ENCODE results near the gene CUL7. TPM values are rescaled to one million over a fixed set of nuclear protein-coding genes. Genes with fewer than 3 reads are reported as not detected.

The CUL7 gene
- total RNA-seq, 1 experiment from 2014 or later = 22.8 TPM

DNA sequence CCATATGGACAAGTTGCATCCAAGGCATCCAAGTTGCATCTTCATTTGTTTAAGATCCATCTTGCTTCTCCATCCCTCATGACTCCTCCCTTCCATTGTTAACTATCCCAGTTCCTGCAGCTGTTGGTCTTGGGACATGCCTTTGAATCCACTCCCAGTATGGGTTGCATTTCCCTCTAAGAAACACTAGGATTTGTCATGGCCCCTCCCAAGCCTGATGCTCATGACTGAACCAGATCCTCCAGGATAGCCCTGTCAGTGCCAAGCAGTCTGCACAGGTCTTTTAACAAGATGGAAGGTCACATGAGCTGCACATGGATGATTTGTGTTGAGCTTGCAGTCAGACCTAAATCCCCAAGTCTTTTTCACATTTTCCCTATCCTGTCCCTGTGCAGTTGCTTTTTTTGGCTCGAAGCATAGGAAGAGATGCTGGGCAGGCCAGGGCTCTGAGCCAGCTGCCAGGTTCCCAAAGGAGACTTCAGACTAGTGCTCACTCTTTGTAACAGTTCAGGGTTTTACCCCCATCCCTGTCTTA is 65.1 kb downstream of the CUL7 start:
- no peaks in the 10 kb centered on the region for H3K27me3 ChIP-seq (ENCODE audit: insufficient read depth, low read depth)
- no peak for DNase-seq
- H3K9me3 ChIP-seq (ENCODE audit: insufficient read depth, low read depth) = no peaks in the 10 kb centered on the region
- TF ChIP-seq EZH2 (IDR thresholded peaks at IDR 0.05; ENCODE audit: low read depth) = no peak
- TF ChIP-seq, protein P1, sequence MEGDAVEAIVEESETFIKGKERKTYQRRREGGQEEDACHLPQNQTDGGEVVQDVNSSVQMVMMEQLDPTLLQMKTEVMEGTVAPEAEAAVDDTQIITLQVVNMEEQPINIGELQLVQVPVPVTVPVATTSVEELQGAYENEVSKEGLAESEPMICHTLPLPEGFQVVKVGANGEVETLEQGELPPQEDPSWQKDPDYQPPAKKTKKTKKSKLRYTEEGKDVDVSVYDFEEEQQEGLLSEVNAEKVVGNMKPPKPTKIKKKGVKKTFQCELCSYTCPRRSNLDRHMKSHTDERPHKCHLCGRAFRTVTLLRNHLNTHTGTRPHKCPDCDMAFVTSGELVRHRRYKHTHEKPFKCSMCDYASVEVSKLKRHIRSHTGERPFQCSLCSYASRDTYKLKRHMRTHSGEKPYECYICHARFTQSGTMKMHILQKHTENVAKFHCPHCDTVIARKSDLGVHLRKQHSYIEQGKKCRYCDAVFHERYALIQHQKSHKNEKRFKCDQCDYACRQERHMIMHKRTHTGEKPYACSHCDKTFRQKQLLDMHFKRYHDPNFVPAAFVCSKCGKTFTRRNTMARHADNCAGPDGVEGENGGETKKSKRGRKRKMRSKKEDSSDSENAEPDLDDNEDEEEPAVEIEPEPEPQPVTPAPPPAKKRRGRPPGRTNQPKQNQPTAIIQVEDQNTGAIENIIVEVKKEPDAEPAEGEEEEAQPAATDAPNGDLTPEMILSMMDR (conservative IDR thresholded peaks at IDR 0.05) = no peak
- BruUV-seq (replicated peaks) = no TSS peak
- no peak overlapping the region for H3K4me2 ChIP-seq
- H3K4me1 ChIP-seq (replicated peaks; ENCODE audit: insufficient read depth) = peaks cover 7% of the 10 kb centered on the region; the same call in 1 of the 2 replicates
- peaks cover 11% of the 10 kb centered on the region; the same call in 1 of the 2 replicates for H3K79me2 ChIP-seq (ENCODE audit: low read depth)
- H3K36me3 ChIP-seq (ENCODE audit: low read depth) = no peaks in the 10 kb centered on the region
- H2AFZ ChIP-seq = no peak overlapping the region
- no peaks in the 10 kb centered on the region for H4K20me1 ChIP-seq (ENCODE audit: insufficient read depth)
- no peak overlapping the region for H3K4me3 ChIP-seq
- no peaks in the 10 kb centered on the region for H3F3A ChIP-seq (ENCODE audit: insufficient read depth, low read depth)
- H3K27ac ChIP-seq = no peak overlapping the region
- intact Hi-C loops (cut with micrococcal nuclease; ENCODE audit: unreplicated experiment) = no loop called here
- ChIA-PET POLR2A (ENCODE audit: unreplicated experiment) (no interaction called here), CTCF (no interaction called here)
- no peaks in the 10 kb centered on the region for H3K9me2 ChIP-seq (ENCODE audit: insufficient read depth)

Other genes with a start within 250 kb of the CUL7 start
- 84.1 and 87.1 TPM in 2 replicates for gene RPL7L1, start 174.2 kb downstream of the CUL7 start, total RNA-seq (2021)
- not detected in 2 replicates for gene PTCRA, start 137.8 kb downstream of the CUL7 start, total RNA-seq (2021)
- gene CNPY3, start 124.4 kb downstream of the CUL7 start, total RNA-seq (2021) = 47.7 and 54.8 TPM in 2 replicates
- 0.57 TPM in 1 of 2 replicates, not detected in the other for gene GNMT, start 93.1 kb downstream of the CUL7 start, total RNA-seq (2021)
- 25.9 and 31.3 TPM in 2 replicates for gene PEX6, start 74.7 kb downstream of the CUL7 start, total RNA-seq (2021)
- gene PPP2R5D, start 69.3 kb downstream of the CUL7 start, total RNA-seq (2021) = 42.9 and 53.7 TPM in 2 replicates
- gene MEA1, start 39.9 kb downstream of the CUL7 start, total RNA-seq (2021) = 77.0 and 77.6 TPM in 2 replicates
- 104 and 122 TPM in 2 replicates for gene KLHDC3, start 39.6 kb downstream of the CUL7 start, total RNA-seq (2021)
- gene RRP36, start 32.2 kb downstream of the CUL7 start, total RNA-seq (2021) = 45.2 and 62.5 TPM in 2 replicates
- gene MRPL2, start 5.6 kb upstream of the CUL7 start, total RNA-seq (2021) = 86.2 and 110 TPM in 2 replicates
- gene KLC4, start 5.8 kb upstream of the CUL7 start, total RNA-seq (2021) = 46.2 and 46.7 TPM in 2 replicates
- gene PTK7, start 22.5 kb upstream of the CUL7 start, total RNA-seq (2021) = 106 and 110 TPM in 2 replicates
- 22.0 and 25.4 TPM in 2 replicates for gene SRF, start 117.4 kb upstream of the CUL7 start, total RNA-seq (2021)
- gene CUL9, start 128.3 kb upstream of the CUL7 start, total RNA-seq (2021) = 52.8 and 71.6 TPM in 2 replicates
- gene DNPH1, start 175.6 kb upstream of the CUL7 start, total RNA-seq (2021) = 43.5 and 57.0 TPM in 2 replicates
- 0.07 and 0.15 TPM in 2 replicates for gene TTBK1, start 189.6 kb upstream of the CUL7 start, total RNA-seq (2021)
- not detected in 2 replicates for gene SLC22A7, start 244.4 kb upstream of the CUL7 start, total RNA-seq (2021)

All from PC-9 (cell line).